HepG2 (cell line): ENCODE measurements around the gene COL25A1. TPM values are rescaled to one million over a fixed set of nuclear protein-coding genes. Genes with fewer than 3 reads are reported as not detected.

Experiments
- ATAC-seq: fragments of 200-7000 bp; cut with Tn5 transposase; 3 replicates; pipeline ENCODE4 v1.9.1; 2020; ENCODE audit warnings: mild to moderate bottlenecking, moderate library complexity
- BruUV-seq: library from RNA; stranded (reverse); fragments of 400-500 nt; replicated peaks from 2 replicates; lab custom pipeline; 2021; lab: Mats Ljungman, UMichigan
- CTCF ChIA-PET: fragments of 300-600 bp; formaldehyde crosslinking; extraction: SDS; loops from one replicate; lab custom pipeline; 2021; ENCODE audit warnings: low total read pairs, inconsistent platforms, low intra/inter-chr PET ratio; lab: Yijun Ruan, JAX
- POLR2A ChIA-PET: fragments of 350-600 bp; sonication (Branson Sonifier 250); formaldehyde crosslinking; loops from one replicate; lab custom pipeline; 2020; ENCODE audit warnings: antibody characterized with exemption, inconsistent platforms; lab: Yijun Ruan, JAX
- DNase-seq: peaks from one replicate; pipeline ENCODE4 v3.0.0-alpha.2; 2015; ENCODE audit warnings: low spot score
- FAIRE-seq: peaks from 3 replicates; lab custom pipeline; 2011; peaks lifted over from hg19 to GRCh38; lab: Jason Lieb, UNC
- H2AFZ ChIP-seq: one replicate; pipeline ENCODE4 v1.6.1; 2011; ENCODE audit warnings: low read length, inconsistent platforms
- H3K27ac ChIP-seq: fragments of 300-600 bp; 3 replicates; pipeline ENCODE4 v1.8.0; 2011; ENCODE audit warnings: mixed run types, mild to moderate bottlenecking, mixed read lengths, low read length, inconsistent platforms; ENCODE audit not compliant: insufficient read depth; ENCODE audit errors: extremely low read length
- H3K27me3 ChIP-seq, 2 experiments: fragments of 200-600 bp in 1 of 2; 2 replicates in 1 of 2; 3 replicates in 1 of 2; pipeline versions ENCODE4 v1.6.0 to v1.8.0; 2011; ENCODE audit warnings: low read length in 2 of 2, mild to moderate bottlenecking in 2 of 2, moderate library complexity in 2 of 2, inconsistent platforms in 1 of 2; ENCODE audit not compliant: insufficient read depth in 2 of 2, control insufficient read depth in 1 of 2
- H3K36me3 ChIP-seq, 2 experiments: fragments of 200-600 bp in 1 of 2; replicated peaks in 1 of 2; 2 replicates in 1 of 2; 3 replicates in 1 of 2; pipeline versions ENCODE4 v1.5.1 to v1.8.0; 2011; ENCODE audit warnings: low read length in 2 of 2, inconsistent platforms in 1 of 2; ENCODE audit not compliant: insufficient read depth in 2 of 2, control insufficient read depth in 1 of 2
- H3K4me1 ChIP-seq: 2 replicates; pipeline ENCODE4 v1.5.1; 2012; ENCODE audit warnings: low read length, inconsistent platforms; ENCODE audit not compliant: insufficient read depth
- H3K4me2 ChIP-seq: 2 replicates; pipeline ENCODE4 v1.6.0; 2011; ENCODE audit warnings: low read depth, low read length, inconsistent platforms
- H3K4me3 ChIP-seq, 3 experiments: fragments of 200-600 bp in 1 of 3; sonication (generic), shearing (Covaris generic) in 1 of 3; replicated peaks in 1 of 3; 2 replicates each; pipeline ENCODE4 v1.5.1; 2011 to 2016; ENCODE audit warnings: low read length in 3 of 3, inconsistent platforms in 2 of 3, low read depth in 2 of 3, mild to moderate bottlenecking in 2 of 3, control low read depth in 1 of 3, mixed read lengths in 1 of 3; ENCODE audit not compliant: insufficient read depth in 1 of 3
- H3K79me2 ChIP-seq: one replicate; pipeline ENCODE4 v1.6.1; 2011; ENCODE audit warnings: low read length, inconsistent platforms; ENCODE audit not compliant: insufficient read depth
- H3K9ac ChIP-seq: 2 replicates; pipeline ENCODE4 v1.6.0; 2011; ENCODE audit warnings: mild to moderate bottlenecking, low read depth, low read length, inconsistent platforms; ENCODE audit not compliant: insufficient read depth
- H3K9me3 ChIP-seq: 2 replicates; pipeline ENCODE4 v1.5.1; 2012; ENCODE audit warnings: mild to moderate bottlenecking, low read length
- H4K20me1 ChIP-seq: 2 replicates; pipeline ENCODE4 v1.6.0; 2011; ENCODE audit warnings: inconsistent platforms, mild to moderate bottlenecking, low read length, moderate library complexity; ENCODE audit not compliant: insufficient read depth
- CEBPG ChIP-seq: IDR thresholded peaks from 2 replicates; pipeline ENCODE4 v1.6.1; 2016
- GPBP1L1 ChIP-seq: sonication (generic); formaldehyde crosslinking; IDR thresholded peaks from 2 replicates; pipeline ENCODE4 v1.5.0; 2020; ENCODE audit warnings: mild to moderate bottlenecking, missing genetic modification reagents
- NKX3-1 ChIP-seq: sonication (generic); formaldehyde crosslinking; IDR thresholded peaks from 2 replicates; pipeline ENCODE4 v1.5.0; 2020; ENCODE audit warnings: missing genetic modification reagents
- PHB2 ChIP-seq: fragments of 450-650 bp; IDR thresholded peaks from 2 replicates; pipeline ENCODE4 v1.6.1; 2018; ENCODE audit not compliant: partially characterized antibody
- SKI ChIP-seq: fragments of 450-650 bp; IDR thresholded peaks from one replicate; pipeline ENCODE4 v1.6.1; 2018; ENCODE audit warnings: mild to moderate bottlenecking; ENCODE audit not compliant: partially characterized antibody
- SRF ChIP-seq: IDR thresholded peaks from 2 replicates; pipeline ENCODE4 v1.6.1; 2011; ENCODE audit warnings: mild to moderate bottlenecking, low read depth, low read length, moderate library complexity
- ZBTB2 ChIP-seq: sonication (generic); formaldehyde crosslinking; IDR thresholded peaks from 2 replicates; pipeline ENCODE4 v1.8.0; 2022; ENCODE audit warnings: low read depth, missing genetic modification reagents
- ZNF430 ChIP-seq: sonication (generic); formaldehyde crosslinking; IDR thresholded peaks from 2 replicates; pipeline ENCODE4 v1.9.0; 2021; ENCODE audit warnings: mild to moderate bottlenecking, missing genetic modification reagents
- ZNF44 ChIP-seq: sonication (generic); formaldehyde crosslinking; IDR thresholded peaks from 2 replicates; pipeline ENCODE4 v1.5.1; 2020; ENCODE audit warnings: mild to moderate bottlenecking, missing genetic modification reagents
- WGBS: methylation state at CpG from one replicate; pipeline ENCODE4 v1.1.6; 2017; ENCODE audit warnings: low lambda C conversion rate; 5-methylcytosine and 5-hydroxymethylcytosine counted together
- in situ Hi-C: cut with HindIII; loops from 2 replicates; pipeline ENCODE4 v1.10.0; 2017; ENCODE audit warnings: low pct_unique_long_range_greater_than_20kb; ENCODE audit not compliant: extremely low pct_ligation_motif_present
- intact Hi-C: fragments of 100-400 bp; cut with micrococcal nuclease; formaldehyde crosslinking; loops from one replicate; pipeline ENCODE4 v1.10.0; 2022; ENCODE audit not compliant: unreplicated experiment
- polyA plus RNA-seq, 8 experiments: library from polyadenylated mRNA; depleted of rRNA in 3 of 8; stranded (reverse) in 7 of 8; unstranded in 1 of 8; fragments of >200 nt; fragmentation: Illumina TruSeq in 4 of 8; extraction: Trizol in 4 of 8; gene quantifications; 2 replicates each; pipeline versions ENCODE4 v1.2.1 to v1.2.3, GENCODE V29; 2011 to 2016; ENCODE audit warnings: low read depth in 4 of 8, missing spikeins in 1 of 8, mixed read lengths in 1 of 8; ENCODE audit not compliant: insufficient read depth in 1 of 8
- total RNA-seq, 5 experiments: library from RNA; depleted of rRNA; stranded (reverse); fragments of >200 nt; fragmentation: Illumina TruSeq; extraction: Trizol; gene quantifications; 2 replicates each; pipeline ENCODE4 v1.2.3, GENCODE V29; 2016; ENCODE audit warnings: low read depth in 1 of 5

COL25A1 gene
- total and polyA plus RNA-seq, 2 of the 13 experiments (the other 11 are each of a cell fraction or from before 2014, with no cell fraction given): not detected

- FAIRE-seq: no peak
- Histone ChIP-seq H3K27me3 (no peaks in the 10 kb centered on the region), H3K4me1 (no peaks in the 10 kb centered on the region), H3K4me3 (no peak overlapping the region), H3K4me2 (no peak overlapping the region), H3K36me3 (no peaks in the 10 kb centered on the region), H3K79me2 (no peaks in the 10 kb centered on the region), H3K27ac (no peak overlapping the region), H2AFZ (no peak overlapping the region), H3K9me3 (no peaks in the 10 kb centered on the region), H4K20me1 (no peaks in the 10 kb centered on the region), H3K9ac (no peak overlapping the region)
- BruUV-seq: no TSS peak
- WGBS: 14% methylated on average over 3 of the region's 3 CpGs
- ChIA-PET CTCF (no interaction called here), POLR2A (no interaction called here)
- intact Hi-C loops (no loop called here), in situ Hi-C loops (no loop called here)
- TF ChIP-seq NKX3-1 (CRISPR knock-in tag) (no peak), ZBTB2 (no peak), ZNF430 (CRISPR knock-in tag) (no peak), PHB2 (no peak), CEBPG (CRISPR knock-in tag) (no peak), SKI (no peak), ZNF44 (CRISPR knock-in tag) (no peak), GPBP1L1 (CRISPR knock-in tag) (no peak), SRF (no peak)
- no peak for DNase-seq
- ATAC-seq: no peak
Measured at GRCh38 chr4:108954880-108955279, 347.6 kb downstream of the COL25A1 start.
